Measurements from ENCODE around the gene DNAL1.
A peak's percentile ranks its signal among the peaks of the same experiment; 100 is the strongest.

Gene DNAL1

GRCh38 chr14:73712071-73712506 is 67.3 kb downstream of the DNAL1 start:
- H3K27ac ChIP-seq: no peak overlapping the region

DNA sequence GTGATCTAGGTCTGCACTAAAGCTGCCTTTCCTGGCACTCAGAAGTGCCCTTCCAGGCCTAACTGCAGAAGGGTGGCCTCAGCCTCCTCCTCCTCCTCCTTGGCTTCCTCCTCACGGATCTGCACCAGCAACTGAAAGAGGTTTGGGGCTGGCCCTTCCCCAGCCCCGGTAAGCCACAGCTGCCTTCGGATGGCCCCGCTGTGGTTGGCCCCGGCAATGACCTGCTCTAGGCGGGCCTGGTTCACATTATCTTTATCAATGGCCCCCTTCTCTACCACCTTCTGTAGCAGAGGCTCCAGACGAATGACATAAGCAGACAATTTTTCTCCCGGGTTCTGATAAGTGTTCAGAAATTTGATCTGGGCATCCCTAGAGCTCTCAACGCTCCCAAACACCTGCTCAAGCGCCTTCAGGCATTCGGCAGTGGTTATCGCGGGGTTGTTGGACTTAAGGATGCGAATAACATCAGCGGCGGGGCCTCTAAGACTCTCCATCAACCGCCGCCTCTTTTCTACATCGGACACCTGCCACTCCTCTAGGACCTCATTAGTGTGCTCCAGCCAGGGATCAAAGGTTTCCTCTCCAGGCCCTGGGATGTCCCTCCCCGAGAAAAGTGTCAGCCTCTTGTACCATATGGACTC is 67.9 kb downstream of the DNAL1 start:
- DNase-seq: no peak
- Histone ChIP-seq H3K4me3 (ENCODE audit: low read depth, low read length) (peak overlapping the region; percentile 83), H3K36me3 (peaks cover 13% of the 10 kb centered on the region; the same call in 1 of the 2 replicates), H3K27me3 (ENCODE audit: insufficient read depth, low read depth, severe bottlenecking) (no peaks in the 10 kb centered on the region), H3K9me3 (ENCODE audit: severe bottlenecking) (no peaks in the 10 kb centered on the region), H3K27ac (peak overlapping the region; percentile 93; the same call in 1 of the 2 replicates)
- TF ChIP-seq CTCF (IDR thresholded peaks at IDR 0.05; ENCODE audit: low read depth, low read length): no peak

More at GRCh38 chr14:73712071-73712506, 67.3 kb downstream of the DNAL1 start:
- Histone ChIP-seq H3K27me3 (ENCODE audit: insufficient read depth, low read depth, severe bottlenecking) (no peaks in the 10 kb centered on the region), H3K36me3 (peaks cover 7% of the 10 kb centered on the region; the same call in 1 of the 2 replicates), H3K4me3 (ENCODE audit: low read depth, low read length) (peak overlapping the region; percentile 83), H3K9me3 (ENCODE audit: severe bottlenecking) (no peaks in the 10 kb centered on the region)
- no peak for DNase-seq
- TF ChIP-seq CTCF (IDR thresholded peaks at IDR 0.05; ENCODE audit: low read depth, low read length): no peak

DNA sequence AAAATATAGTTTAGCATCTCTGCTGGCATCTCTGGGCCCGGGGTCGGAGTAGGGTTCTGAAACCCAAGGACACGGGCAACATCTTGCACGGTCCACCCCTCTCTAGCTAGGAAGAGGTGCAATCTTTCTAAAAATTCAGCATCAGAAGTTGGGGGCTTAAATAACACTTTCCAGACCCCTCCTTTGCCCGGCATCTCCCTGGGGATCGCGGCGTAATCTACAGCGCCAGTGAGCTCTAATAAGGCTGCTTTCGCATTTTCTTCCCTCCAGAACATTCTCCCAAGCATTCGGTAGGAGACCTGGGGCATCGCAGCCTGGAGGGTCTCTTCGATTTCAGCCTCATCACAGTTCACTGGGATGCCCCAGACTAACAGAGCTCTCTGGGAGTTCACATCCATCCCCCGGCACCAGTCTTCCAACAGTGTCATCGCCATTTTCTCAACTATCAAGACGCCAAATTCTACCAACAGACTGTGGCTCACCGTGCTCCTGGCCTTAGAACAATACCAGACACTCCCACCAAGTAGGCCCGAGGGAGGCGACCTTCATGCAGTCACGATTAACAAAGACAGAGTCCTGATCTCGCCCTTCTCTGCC is 68.5 kb downstream of the DNAL1 start:
- no peak for TF ChIP-seq CTCF (IDR thresholded peaks at IDR 0.05; ENCODE audit: low read depth, low read length)
- peaks cover 17% of the 10 kb centered on the region; the same call in 1 of the 2 replicates for H3K36me3 ChIP-seq
- H3K27me3 ChIP-seq (ENCODE audit: insufficient read depth, low read depth, severe bottlenecking): no peaks in the 10 kb centered on the region
- H3K9me3 ChIP-seq (ENCODE audit: severe bottlenecking): no peaks in the 10 kb centered on the region
- peak overlapping the region; percentile 93 for H3K27ac ChIP-seq
- peak overlapping the region; percentile 83 for H3K4me3 ChIP-seq (ENCODE audit: low read depth, low read length)
- DNase-seq: no peak

- no peaks in the 10 kb centered on the region for H3K9me3 ChIP-seq (ENCODE audit: severe bottlenecking)
- no peak for TF ChIP-seq CTCF (IDR thresholded peaks at IDR 0.05; ENCODE audit: low read depth, low read length)
- peak within 1 kb of the TSS; percentile 93 for H3K27ac ChIP-seq
- DNase-seq: peak; percentile 91
- H3K36me3 ChIP-seq: peaks cover 17% of the 10 kb centered on the region; the same call in 1 of the 2 replicates
- peak within 1 kb of the TSS; percentile 83 for H3K4me3 ChIP-seq (ENCODE audit: low read depth, low read length)
- no peaks in the 10 kb centered on the region for H3K27me3 ChIP-seq (ENCODE audit: insufficient read depth, low read depth, severe bottlenecking)
Measured at GRCh38 chr14:73713803-73714655, 69.2 kb downstream of the DNAL1 start, which contains the start of gene PNMA1. TSS of gene PNMA1 (minus strand) at chr14:73714384. CDS start at chr14:73713639, 745 bp downstream.

- Histone ChIP-seq H3K27ac (peak overlapping the region; percentile 36), H3K27me3 (ENCODE audit: insufficient read depth, low read depth, severe bottlenecking) (no peaks in the 10 kb centered on the region), H3K9me3 (ENCODE audit: severe bottlenecking) (no peaks in the 10 kb centered on the region), H3K4me3 (ENCODE audit: low read depth, low read length) (peak overlapping the region; percentile 34), H3K36me3 (peaks cover 17% of the 10 kb centered on the region; the same call in 1 of the 2 replicates)
- no peak for TF ChIP-seq CTCF (IDR thresholded peaks at IDR 0.05; ENCODE audit: low read depth, low read length)
- no peak for DNase-seq
Measured at GRCh38 chr14:73714656-73715081, 69.9 kb downstream of the DNAL1 start.
